Body of pancreas (tissue), 4 donors: ENCODE results near the gene DHX34.

Source experiments
- CTCF ChIP-seq, 7 experiments: fragments of 450-650 bp in 4 of 7; fragments of 200-600 bp in 3 of 7; sonication (generic) in 3 of 7; IDR thresholded peaks; one replicate each; pipeline ENCODE4 v1.5.1; 2016 to 2019; ENCODE audit warnings: antibody characterized with exemption in 7 of 7
- POLR2A ChIP-seq, 3 donors: fragments of 450-650 bp; IDR thresholded peaks; one replicate each; pipeline ENCODE4 v1.6.1; 2016; ENCODE audit warnings: antibody characterized with exemption in 3 of 3, mild to moderate bottlenecking in 2 of 3

DNA sequence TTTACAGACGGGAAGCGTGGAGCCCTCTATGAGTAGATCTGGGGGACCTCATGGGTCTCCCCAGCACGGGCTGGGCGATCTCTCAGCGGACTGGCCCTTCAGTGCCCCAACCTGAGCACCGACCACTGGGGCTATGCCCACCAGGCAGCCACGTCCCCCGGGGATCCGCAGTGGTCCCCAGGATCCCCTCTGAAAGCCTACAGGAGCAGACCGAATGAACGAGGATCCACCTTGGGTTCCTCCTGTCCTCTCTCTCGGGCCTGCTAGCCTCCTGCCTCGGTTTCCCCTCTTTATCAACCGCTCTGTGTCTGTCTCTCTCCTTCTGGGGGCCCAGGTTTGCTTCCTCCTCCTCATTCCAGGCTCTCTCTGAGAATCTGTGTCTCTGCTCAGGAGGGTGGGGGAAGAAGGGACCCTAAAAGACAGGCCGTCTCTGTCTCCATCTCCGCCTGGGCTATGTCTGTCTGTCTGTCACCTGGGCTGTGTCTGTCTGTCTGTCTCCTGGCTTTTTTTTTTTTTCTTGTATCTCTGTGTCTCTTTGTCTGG is 72.2 kb downstream of the DHX34 start:
- no peak for TF ChIP-seq CTCF (IDR thresholded peaks at IDR 0.05)
- TF ChIP-seq POLR2A (IDR thresholded peaks at IDR 0.05) = no peak
